Esophagus muscularis mucosa (tissue), 4 donors: ENCODE results near the gene GMDS. TPM values are rescaled to one million over a fixed set of nuclear protein-coding genes. Genes with fewer than 3 reads are reported as not detected.

Experiments used
- DNase-seq: peaks from one replicate; pipeline ENCODE4 v3.0.0-alpha.2; 2017; ENCODE audit errors: extremely low spot score
- H3K27ac ChIP-seq, 4 donors: fragments of 200-600 bp; sonication (generic); replicated peaks in 1 of 4; 1 replicate in 3 of 4; 2 replicates in 1 of 4; pipeline ENCODE4 v1.5.1; 2016 to 2019; ENCODE audit warnings: mild to moderate bottlenecking in 1 of 4
- H3K27me3 ChIP-seq, 4 donors: fragments of 200-600 bp; sonication (generic); one replicate each; pipeline versions ENCODE4 v1.5.1 to v1.6.0; 2016 to 2019
- H3K36me3 ChIP-seq, 4 donors: fragments of 200-600 bp; sonication (generic); one replicate each; pipeline ENCODE4 v1.5.1; 2016 to 2019
- H3K4me1 ChIP-seq, 4 donors: fragments of 200-600 bp; sonication (generic); one replicate each; pipeline ENCODE4 v1.5.1; 2016 to 2019
- H3K4me3 ChIP-seq, 4 donors: fragments of 200-600 bp; sonication (generic); 1 replicate in 2 of 4; 2 replicates in 2 of 4; pipeline ENCODE4 v1.5.1; 2016 to 2019; ENCODE audit warnings: mild to moderate bottlenecking in 4 of 4, moderate library complexity in 1 of 4
- H3K9me3 ChIP-seq, 4 donors: fragments of 200-600 bp; sonication (generic); 1 replicate in 3 of 4; 2 replicates in 1 of 4; pipeline ENCODE4 v1.5.1; 2016 to 2019
- CTCF ChIP-seq, 3 experiments: fragments of 200-600 bp in 2 of 3; fragments of 450-650 bp in 1 of 3; sonication (generic) in 2 of 3; IDR thresholded peaks; one replicate each; pipeline ENCODE4 v1.5.1; 2017 to 2019; ENCODE audit warnings: antibody characterized with exemption in 3 of 3, mild to moderate bottlenecking in 2 of 3, moderate library complexity in 1 of 3
- EP300 ChIP-seq: sonication (generic); formaldehyde crosslinking; IDR thresholded peaks from one replicate; pipeline ENCODE4 v1.6.1; 2017; ENCODE audit warnings: antibody characterized with exemption
- POLR2A ChIP-seq: fragments of 450-650 bp; IDR thresholded peaks from one replicate; pipeline ENCODE4 v1.6.1; 2017; ENCODE audit warnings: antibody characterized with exemption, moderate library complexity, mild to moderate bottlenecking, low read depth
- POLR2AphosphoS5 ChIP-seq, 2 donors: sonication (generic); formaldehyde crosslinking; IDR thresholded peaks; one replicate each; pipeline ENCODE4 v1.6.1; 2017; ENCODE audit warnings: antibody characterized with exemption in 2 of 2
- WGBS: methylation state at CpG from one replicate; pipeline ENCODE4 v1.1.5; 2018; 5-methylcytosine and 5-hydroxymethylcytosine counted together
- intact Hi-C: fragments of 100-400 bp; cut with DNase I; formaldehyde crosslinking; loops from one replicate; pipeline ENCODE4 v1.15.1; 2023
- total RNA-seq, 4 donors: library from RNA; depleted of rRNA; stranded (reverse); fragments of >200 nt; gene quantifications; one replicate each; pipeline versions ENCODE4 v1.1.0 to v1.2.1, GENCODE V29; 2016

GMDS gene
- total RNA-seq, 4 donors from 2014 or later: 3.6 to 14.1 (median 6.0) TPM

GRCh38 chr6:1906014-1906413, 339.4 kb downstream of the GMDS start:
- peak; percentile 24 for DNase-seq
- H3K9me3 ChIP-seq: no peaks in the 10 kb centered on the region
- H3K27me3 ChIP-seq: no peaks in the 10 kb centered on the region
- intact Hi-C loops: no loop called here
- H3K4me3 ChIP-seq: no peak overlapping the region
- no peaks in the 10 kb centered on the region for H3K36me3 ChIP-seq
- no peak overlapping the region for H3K27ac ChIP-seq
- H3K4me1 ChIP-seq: peaks cover 0 to 15% (median 13%) of the 10 kb centered on the region in 4 donors
- WGBS: 67% methylated on average over 1 of the region's 1 CpG
- TF ChIP-seq CTCF (IDR thresholded peaks at IDR 0.05) (no peak), EP300 (no peak), POLR2AphosphoS5 (IDR thresholded peaks at IDR 0.05) (no peak), POLR2A (no peak)

GRCh38 chr6:1904898-1905297, 340.5 kb downstream of the GMDS start:
- Histone ChIP-seq H3K4me3 (no peak overlapping the region), H3K9me3 (no peaks in the 10 kb centered on the region), H3K27ac (no peak overlapping the region), H3K36me3 (no peaks in the 10 kb centered on the region), H3K27me3 (no peaks in the 10 kb centered on the region), H3K4me1 (peaks cover 0 to 15% (median 13%) of the 10 kb centered on the region in 4 donors)
- WGBS: 96% methylated on average over 6 of the region's 6 CpGs
- peak; percentile 60 for DNase-seq
- intact Hi-C loops: no loop called here
- TF ChIP-seq POLR2AphosphoS5 (IDR thresholded peaks at IDR 0.05) (no peak), POLR2A (no peak), CTCF (IDR thresholded peaks at IDR 0.05) (no peak), EP300 (no peak)

- H3K27me3 ChIP-seq: no peaks in the 10 kb centered on the region
- intact Hi-C loops: no loop called here
- H3K36me3 ChIP-seq: no peaks in the 10 kb centered on the region
- no peak overlapping the region for H3K4me3 ChIP-seq
- peak overlapping the region in 2 of 4 donors; percentile 34 to 36 for H3K27ac ChIP-seq
- DNase-seq: no peak
- H3K4me1 ChIP-seq: peaks cover 0 to 15% (median 13%) of the 10 kb centered on the region in 4 donors
- H3K9me3 ChIP-seq: no peaks in the 10 kb centered on the region
- 83% methylated on average over 9 of the region's 9 CpGs for WGBS
- TF ChIP-seq EP300 (no peak), POLR2A (no peak), CTCF (IDR thresholded peaks at IDR 0.05) (no peak), POLR2AphosphoS5 (IDR thresholded peaks at IDR 0.05) (no peak)
Observed at GRCh38 chr6:1904466-1904799, 341.0 kb downstream of the GMDS start.

- Histone ChIP-seq H3K4me3 (no peak overlapping the region), H3K36me3 (no peaks in the 10 kb centered on the region), H3K4me1 (peaks cover 0 to 15% (median 13%) of the 10 kb centered on the region in 4 donors), H3K27ac (peak overlapping the region in 2 of 4 donors; percentile 34 to 36), H3K9me3 (no peaks in the 10 kb centered on the region), H3K27me3 (no peaks in the 10 kb centered on the region)
- TF ChIP-seq CTCF (IDR thresholded peaks at IDR 0.05) (no peak), POLR2AphosphoS5 (IDR thresholded peaks at IDR 0.05) (no peak), EP300 (no peak), POLR2A (no peak)
- DNase-seq: peak; percentile 85
- intact Hi-C loops: no loop called here
- WGBS: 30% methylated on average over 9 of the region's 9 CpGs
Observed at GRCh38 chr6:1903780-1904465, 341.5 kb downstream of the GMDS start.

- peak; percentile 42 for DNase-seq
- Histone ChIP-seq H3K9me3 (no peaks in the 10 kb centered on the region), H3K27ac (no peak overlapping the region), H3K27me3 (no peaks in the 10 kb centered on the region), H3K4me3 (no peak overlapping the region), H3K4me1 (peaks cover 0 to 15% (median 13%) of the 10 kb centered on the region in 4 donors), H3K36me3 (no peaks in the 10 kb centered on the region)
- intact Hi-C loops: no loop called here
- WGBS: 61% methylated on average over 1 of the region's 1 CpG
- no peak for TF ChIP-seq EP300
- TF ChIP-seq CTCF (IDR thresholded peaks at IDR 0.05): no peak
- no peak for TF ChIP-seq POLR2AphosphoS5 (IDR thresholded peaks at IDR 0.05)
- no peak for TF ChIP-seq POLR2A
Observed at GRCh38 chr6:1901556-1901955, 343.8 kb downstream of the GMDS start.
